Spleen (tissue), 7 donors: Measurements from ENCODE around the gene PDE4D.

Experiments used
- POLR2AphosphoS5 ChIP-seq, 3 donors: sonication (generic); formaldehyde crosslinking; IDR thresholded peaks; one replicate each; pipeline ENCODE4 v1.5.1; 2017; ENCODE audit warnings: antibody characterized with exemption in 3 of 3
- TF ChIP-seq, protein P1 (sequence below), 11 experiments: fragments of 200-600 bp in 7 of 11; fragments of 450-650 bp in 4 of 11; sonication (generic) in 4 of 11; IDR thresholded peaks in 8 of 11; conservative IDR thresholded peaks in 3 of 11; 1 replicate in 7 of 11; 2 replicates in 4 of 11; pipeline versions ENCODE4 v1.4.0 to v1.8.0; 2016 to 2021; ENCODE audit warnings: antibody characterized with exemption in 11 of 11, inconsistent platforms in 4 of 11, mild to moderate bottlenecking in 1 of 11
- donor health status: DM: no; HTN: no; CAD: no; lungs with moderate emphysema.
- donor health status: DM: no; HTN: no; CAD: no.
- donor health status: DM: no; HTN: no; CAD: no.

DNA sequence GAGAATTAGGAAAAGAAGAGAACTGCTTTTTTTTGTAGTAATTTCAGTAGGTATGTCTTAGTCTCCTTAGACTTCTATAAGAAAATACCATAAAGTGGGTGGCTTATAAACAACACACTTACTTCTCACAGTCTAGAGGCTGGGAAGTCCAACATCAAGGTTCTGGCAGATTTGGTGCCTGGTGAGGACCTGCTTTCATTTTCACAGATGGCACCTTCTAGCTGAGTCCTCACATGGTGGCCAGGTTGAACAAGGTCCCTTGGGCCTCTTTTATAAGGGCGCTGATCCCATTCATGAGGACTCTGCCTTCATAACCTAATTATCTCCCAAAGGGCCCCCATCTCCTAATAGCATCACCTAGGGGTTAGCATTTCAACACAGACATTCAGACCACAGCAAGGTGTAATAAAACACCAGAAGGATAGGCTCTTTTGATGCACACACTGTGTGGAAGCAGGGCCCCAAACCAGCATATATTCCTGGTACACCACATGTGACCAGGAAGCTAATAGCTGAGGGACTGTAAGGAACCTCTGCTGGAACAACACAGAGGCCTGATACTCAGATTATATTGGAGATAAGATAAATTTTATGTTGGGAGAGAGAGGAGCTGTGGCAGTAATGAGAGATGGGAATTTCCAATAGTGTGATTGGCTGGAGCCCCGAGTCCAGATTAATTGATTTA lies 925.8 kb downstream of the PDE4D start:
- no peak for TF ChIP-seq POLR2AphosphoS5 (IDR thresholded peaks at IDR 0.05)
- TF ChIP-seq, protein P1, sequence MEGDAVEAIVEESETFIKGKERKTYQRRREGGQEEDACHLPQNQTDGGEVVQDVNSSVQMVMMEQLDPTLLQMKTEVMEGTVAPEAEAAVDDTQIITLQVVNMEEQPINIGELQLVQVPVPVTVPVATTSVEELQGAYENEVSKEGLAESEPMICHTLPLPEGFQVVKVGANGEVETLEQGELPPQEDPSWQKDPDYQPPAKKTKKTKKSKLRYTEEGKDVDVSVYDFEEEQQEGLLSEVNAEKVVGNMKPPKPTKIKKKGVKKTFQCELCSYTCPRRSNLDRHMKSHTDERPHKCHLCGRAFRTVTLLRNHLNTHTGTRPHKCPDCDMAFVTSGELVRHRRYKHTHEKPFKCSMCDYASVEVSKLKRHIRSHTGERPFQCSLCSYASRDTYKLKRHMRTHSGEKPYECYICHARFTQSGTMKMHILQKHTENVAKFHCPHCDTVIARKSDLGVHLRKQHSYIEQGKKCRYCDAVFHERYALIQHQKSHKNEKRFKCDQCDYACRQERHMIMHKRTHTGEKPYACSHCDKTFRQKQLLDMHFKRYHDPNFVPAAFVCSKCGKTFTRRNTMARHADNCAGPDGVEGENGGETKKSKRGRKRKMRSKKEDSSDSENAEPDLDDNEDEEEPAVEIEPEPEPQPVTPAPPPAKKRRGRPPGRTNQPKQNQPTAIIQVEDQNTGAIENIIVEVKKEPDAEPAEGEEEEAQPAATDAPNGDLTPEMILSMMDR (IDR thresholded peaks at IDR 0.05 in 8 of 11, conservative IDR thresholded peaks at IDR 0.05 in 3 of 11): no peak
